ENCODE data around the gene ZNF135.

Gene ZNF135

DNA sequence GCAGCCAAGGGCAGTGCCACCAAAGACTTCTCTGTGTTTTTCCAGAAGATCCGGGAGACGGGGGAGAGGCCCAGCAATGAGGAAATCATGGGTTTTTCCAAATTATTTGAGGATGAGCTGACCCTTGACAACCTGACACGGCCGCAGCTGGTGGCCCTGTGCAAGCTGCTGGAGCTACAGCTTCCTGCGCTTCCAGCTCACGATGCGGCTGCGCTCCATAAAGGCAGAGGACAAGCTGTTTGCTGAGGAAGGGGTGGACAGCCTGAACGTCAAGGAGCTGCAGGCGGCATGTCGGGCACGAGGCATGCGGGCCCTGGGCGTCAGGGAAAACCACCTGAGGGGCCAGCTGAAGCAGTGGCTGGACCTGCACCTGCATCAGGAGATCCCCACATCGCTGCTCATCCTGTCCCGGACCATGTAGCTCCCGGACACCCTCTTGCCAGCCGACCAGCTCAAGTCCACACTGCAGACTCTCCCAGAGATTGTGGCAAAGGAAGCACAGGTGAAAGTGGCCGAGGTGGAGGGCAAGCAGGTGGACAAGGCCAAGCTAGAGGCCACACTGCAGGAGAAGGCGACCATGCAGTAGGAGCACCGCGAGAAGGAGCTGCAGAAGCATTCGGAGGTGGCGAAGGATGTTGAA lies 13.6 kb upstream of the ZNF135 start:
- Histone ChIP-seq H3K4me3 (ENCODE audit: insufficient read depth, low read depth, low read length, poor library complexity, severe bottlenecking) (no peak overlapping the region), H3K36me3 (ENCODE audit: control insufficient read depth, insufficient read depth, low read length) (no peaks in the 10 kb centered on the region), H3K4me1 (ENCODE audit: control insufficient read depth, insufficient read depth, low read length, poor library complexity, severe bottlenecking) (no peaks in the 10 kb centered on the region), H3K27me3 (replicated peaks; ENCODE audit: control insufficient read depth, insufficient read depth, low read length, poor library complexity, severe bottlenecking) (no peaks in the 10 kb centered on the region), H3K9me3 (ENCODE audit: control insufficient read depth, low read length) (peaks cover 9% of the 10 kb centered on the region), H3K27ac (ENCODE audit: insufficient read depth, low read length, poor library complexity, severe bottlenecking) (no peak overlapping the region)
- no peak for DNase-seq

DNA sequence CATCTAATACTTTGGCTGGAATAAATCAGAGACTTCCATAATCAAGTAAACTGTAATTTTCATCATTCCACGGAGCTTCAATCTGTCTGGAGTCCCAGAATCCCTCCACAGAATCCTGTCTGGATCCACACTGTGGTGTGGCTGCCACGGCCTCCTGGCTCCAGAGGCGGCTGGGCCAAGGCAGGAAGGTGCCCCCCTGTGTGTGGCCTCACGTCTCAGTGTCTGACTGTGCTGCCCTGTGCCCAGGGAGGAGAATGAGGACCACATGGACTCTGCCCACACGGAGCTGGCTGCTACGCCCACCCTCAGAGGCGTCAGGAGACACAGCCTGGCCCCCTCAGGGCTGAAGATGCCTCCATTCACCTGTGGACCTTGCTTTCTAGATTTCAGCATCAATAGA lies 12.2 kb upstream of the ZNF135 start:
- Histone ChIP-seq H3K4me3 (ENCODE audit: insufficient read depth, low read depth, low read length, poor library complexity, severe bottlenecking) (no peak overlapping the region), H3K9me3 (ENCODE audit: control insufficient read depth, low read length) (peaks cover 5% of the 10 kb centered on the region), H3K36me3 (ENCODE audit: control insufficient read depth, insufficient read depth, low read length) (no peaks in the 10 kb centered on the region), H3K27me3 (replicated peaks; ENCODE audit: control insufficient read depth, insufficient read depth, low read length, poor library complexity, severe bottlenecking) (no peaks in the 10 kb centered on the region), H3K27ac (ENCODE audit: insufficient read depth, low read length, poor library complexity, severe bottlenecking) (no peak overlapping the region), H3K4me1 (ENCODE audit: control insufficient read depth, insufficient read depth, low read length, poor library complexity, severe bottlenecking) (no peaks in the 10 kb centered on the region)
- no peak for DNase-seq

DNA sequence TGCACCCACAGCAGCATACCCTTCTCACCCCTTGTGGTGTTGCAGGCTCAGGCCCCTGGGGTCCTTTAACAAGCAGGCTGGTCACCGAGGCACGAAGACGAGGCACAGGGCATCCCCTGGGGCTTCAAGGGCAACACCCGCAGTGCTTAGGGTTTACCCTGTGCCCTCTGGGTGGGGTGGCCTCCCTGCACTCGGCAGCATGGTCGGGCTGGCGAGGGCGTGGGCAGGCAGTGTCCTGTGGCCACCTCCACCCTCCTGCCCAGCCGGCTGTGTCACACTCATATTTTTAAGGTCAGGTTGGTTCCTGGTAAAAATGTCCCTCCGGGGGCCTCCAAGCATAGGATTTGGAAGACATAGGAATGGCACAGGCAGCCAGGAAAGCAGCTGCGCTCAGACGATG lies 11.4 kb upstream of the ZNF135 start:
- DNase-seq: no peak
- Histone ChIP-seq H3K9me3 (ENCODE audit: control insufficient read depth, low read length) (peaks cover 5% of the 10 kb centered on the region), H3K36me3 (ENCODE audit: control insufficient read depth, insufficient read depth, low read length) (no peaks in the 10 kb centered on the region)

DNA sequence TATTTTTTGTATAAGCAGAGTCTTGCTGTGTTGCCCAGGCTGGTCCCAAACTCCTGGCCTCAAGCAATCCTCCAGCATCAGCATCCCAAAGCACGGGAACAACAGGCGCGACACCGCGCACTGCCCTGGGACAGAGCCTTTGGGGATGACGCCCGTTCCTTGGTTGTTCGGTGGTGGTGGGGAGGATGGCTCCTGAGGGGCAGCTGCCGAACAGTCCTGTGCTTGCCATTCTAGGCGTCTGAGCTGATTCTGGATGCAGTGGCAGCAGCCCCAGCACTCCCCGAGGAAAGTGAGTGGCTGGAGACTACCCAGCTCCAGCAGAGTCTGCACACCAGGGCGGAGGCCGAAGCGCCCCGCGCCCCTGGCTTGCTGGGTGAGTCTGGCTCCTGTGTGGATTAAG lies 6.8 kb upstream of the ZNF135 start:
- H3K9me3 ChIP-seq (ENCODE audit: control insufficient read depth, low read length): peaks cover 14% of the 10 kb centered on the region
- no peak overlapping the region for H3K27ac ChIP-seq (ENCODE audit: insufficient read depth, low read length, poor library complexity, severe bottlenecking)
- no peak for DNase-seq
- H3K4me1 ChIP-seq (ENCODE audit: control insufficient read depth, insufficient read depth, low read length, poor library complexity, severe bottlenecking): no peaks in the 10 kb centered on the region
- no peaks in the 10 kb centered on the region for H3K27me3 ChIP-seq (replicated peaks; ENCODE audit: control insufficient read depth, insufficient read depth, low read length, poor library complexity, severe bottlenecking)
- no peak overlapping the region for H3K4me3 ChIP-seq (ENCODE audit: insufficient read depth, low read depth, low read length, poor library complexity, severe bottlenecking)
- no peaks in the 10 kb centered on the region for H3K36me3 ChIP-seq (ENCODE audit: control insufficient read depth, insufficient read depth, low read length)

More for the DNA sequence above, 11.4 kb upstream of the ZNF135 start:
- Histone ChIP-seq H3K4me1 (ENCODE audit: control insufficient read depth, insufficient read depth, low read length, poor library complexity, severe bottlenecking) (no peaks in the 10 kb centered on the region), H3K27ac (ENCODE audit: insufficient read depth, low read length, poor library complexity, severe bottlenecking) (no peak overlapping the region), H3K4me3 (ENCODE audit: insufficient read depth, low read depth, low read length, poor library complexity, severe bottlenecking) (no peak overlapping the region), H3K27me3 (replicated peaks; ENCODE audit: control insufficient read depth, insufficient read depth, low read length, poor library complexity, severe bottlenecking) (no peaks in the 10 kb centered on the region)

DNA sequence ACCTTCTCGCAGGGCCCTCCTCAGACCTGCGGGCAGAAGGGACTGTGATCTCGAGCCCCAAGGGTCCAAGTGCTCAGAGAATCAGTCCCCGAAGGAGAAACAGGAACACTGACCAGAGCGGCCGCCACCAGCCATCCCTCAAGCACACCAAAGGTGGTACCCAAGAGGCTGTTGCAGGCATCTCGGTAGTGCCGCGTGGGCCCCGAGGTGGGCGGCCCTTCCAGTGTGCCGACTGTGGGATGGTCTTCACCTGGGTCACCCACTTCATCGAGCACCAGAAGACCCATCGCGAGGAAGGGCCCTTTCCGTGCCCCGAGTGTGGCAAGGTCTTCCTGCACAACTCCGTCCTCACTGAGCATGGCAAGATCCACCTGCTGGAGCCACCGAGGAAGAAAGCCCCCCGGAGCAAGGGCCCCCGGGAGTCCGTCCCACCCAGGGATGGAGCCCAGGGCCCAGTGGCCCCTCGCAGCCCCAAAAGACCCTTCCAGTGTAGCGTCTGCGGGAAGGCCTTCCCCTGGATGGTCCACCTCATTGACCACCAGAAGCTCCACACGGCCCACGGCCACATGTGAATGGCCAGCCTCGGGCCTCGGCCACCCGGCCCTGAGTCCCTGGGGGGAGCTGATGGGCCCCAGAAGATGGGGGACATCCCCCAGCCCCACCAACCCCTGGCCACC lies 5.5 kb upstream of the ZNF135 start:
- H3K4me3 ChIP-seq (ENCODE audit: insufficient read depth, low read depth, low read length, poor library complexity, severe bottlenecking): no peak overlapping the region
- H3K36me3 ChIP-seq (ENCODE audit: control insufficient read depth, insufficient read depth, low read length): no peaks in the 10 kb centered on the region
- H3K27ac ChIP-seq (ENCODE audit: insufficient read depth, low read length, poor library complexity, severe bottlenecking): no peak overlapping the region
- peaks cover 14% of the 10 kb centered on the region for H3K9me3 ChIP-seq (ENCODE audit: control insufficient read depth, low read length)
- no peaks in the 10 kb centered on the region for H3K4me1 ChIP-seq (ENCODE audit: control insufficient read depth, insufficient read depth, low read length, poor library complexity, severe bottlenecking)
- DNase-seq: no peak
- H3K27me3 ChIP-seq (replicated peaks; ENCODE audit: control insufficient read depth, insufficient read depth, low read length, poor library complexity, severe bottlenecking): no peaks in the 10 kb centered on the region

DNA sequence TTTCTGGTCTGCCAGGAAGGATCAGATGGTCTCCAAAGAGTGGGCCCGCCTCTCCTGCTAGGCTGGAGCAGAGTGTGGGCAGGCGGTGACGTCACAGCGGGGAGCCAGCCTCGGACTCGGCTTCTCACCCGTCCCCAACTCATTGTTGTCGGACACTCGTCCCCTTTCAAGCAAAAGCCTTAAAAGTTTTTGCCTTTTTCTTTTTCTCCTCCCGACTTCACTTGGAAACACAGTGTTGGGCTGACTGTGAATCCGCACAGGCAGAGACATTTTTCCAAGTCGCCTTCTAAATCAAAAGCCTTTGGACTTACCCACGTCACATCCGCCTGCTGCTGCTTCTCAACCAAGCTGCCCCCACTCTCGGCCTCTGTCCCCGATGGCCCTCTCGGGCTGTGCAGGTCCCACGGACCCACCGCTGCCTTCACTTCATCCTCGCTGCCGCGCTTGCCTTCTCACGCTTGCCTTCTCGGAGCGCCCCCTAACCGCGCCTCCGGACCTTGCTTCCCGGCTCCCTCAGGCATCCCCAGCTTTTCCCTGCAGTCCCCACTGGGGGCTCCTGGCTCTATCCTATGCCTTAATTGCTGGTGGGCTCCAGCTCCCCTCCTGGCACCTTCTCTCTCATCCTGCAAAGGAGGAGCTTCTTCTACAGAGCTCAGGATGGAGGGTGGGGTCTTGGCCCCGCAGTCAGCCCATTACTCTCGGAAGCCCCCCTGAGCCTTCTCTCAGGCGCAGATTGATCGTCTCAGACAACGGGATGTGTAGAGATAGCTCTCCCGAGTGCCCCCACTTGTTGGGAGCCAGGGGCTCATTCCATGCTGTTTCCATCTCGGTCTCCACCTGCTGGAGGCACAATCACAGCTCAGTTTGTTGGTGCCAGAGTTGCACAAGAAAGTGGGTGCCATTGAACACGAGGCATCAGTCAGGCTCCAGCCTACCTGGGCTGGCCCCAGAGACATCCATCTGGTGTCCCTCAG lies 3.9 kb upstream of the ZNF135 start:
- DNase-seq: no peak
- no peak overlapping the region for H3K4me3 ChIP-seq (ENCODE audit: insufficient read depth, low read depth, low read length, poor library complexity, severe bottlenecking)

DNA sequence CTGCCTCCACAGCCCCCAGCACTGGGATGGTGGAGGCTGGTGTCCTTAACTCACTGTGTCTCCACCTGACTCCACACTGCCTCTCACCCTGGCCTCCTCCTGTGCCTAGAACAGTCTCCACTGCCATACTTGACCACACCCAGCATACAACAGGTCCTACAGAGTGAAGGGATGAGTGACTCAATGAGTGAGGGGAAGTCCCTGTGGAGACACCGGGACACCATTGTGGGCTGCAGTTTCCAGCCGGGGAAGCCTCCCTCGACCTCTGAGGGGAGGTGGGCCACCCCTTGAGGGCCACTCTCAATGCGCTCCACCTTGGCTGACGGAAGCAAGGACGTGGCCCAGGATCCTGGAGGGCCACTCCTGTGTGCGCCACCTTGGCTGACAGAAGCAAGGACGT lies 2.8 kb upstream of the ZNF135 start:
- no peak overlapping the region for H3K4me3 ChIP-seq (ENCODE audit: insufficient read depth, low read depth, low read length, poor library complexity, severe bottlenecking)
- H3K9me3 ChIP-seq (ENCODE audit: control insufficient read depth, low read length): peaks cover 12% of the 10 kb centered on the region
- no peak for DNase-seq
- H3K4me1 ChIP-seq (ENCODE audit: control insufficient read depth, insufficient read depth, low read length, poor library complexity, severe bottlenecking): no peaks in the 10 kb centered on the region
- H3K27ac ChIP-seq (ENCODE audit: insufficient read depth, low read length, poor library complexity, severe bottlenecking): no peak overlapping the region
- H3K36me3 ChIP-seq (ENCODE audit: control insufficient read depth, insufficient read depth, low read length): no peaks in the 10 kb centered on the region
- H3K27me3 ChIP-seq (replicated peaks; ENCODE audit: control insufficient read depth, insufficient read depth, low read length, poor library complexity, severe bottlenecking): no peaks in the 10 kb centered on the region

More for the DNA sequence above, 3.9 kb upstream of the ZNF135 start:
- Histone ChIP-seq H3K27me3 (replicated peaks; ENCODE audit: control insufficient read depth, insufficient read depth, low read length, poor library complexity, severe bottlenecking) (no peaks in the 10 kb centered on the region), H3K9me3 (ENCODE audit: control insufficient read depth, low read length) (peaks cover 8% of the 10 kb centered on the region), H3K4me1 (ENCODE audit: control insufficient read depth, insufficient read depth, low read length, poor library complexity, severe bottlenecking) (no peaks in the 10 kb centered on the region), H3K36me3 (ENCODE audit: control insufficient read depth, insufficient read depth, low read length) (no peaks in the 10 kb centered on the region), H3K27ac (ENCODE audit: insufficient read depth, low read length, poor library complexity, severe bottlenecking) (no peak overlapping the region)

DNA sequence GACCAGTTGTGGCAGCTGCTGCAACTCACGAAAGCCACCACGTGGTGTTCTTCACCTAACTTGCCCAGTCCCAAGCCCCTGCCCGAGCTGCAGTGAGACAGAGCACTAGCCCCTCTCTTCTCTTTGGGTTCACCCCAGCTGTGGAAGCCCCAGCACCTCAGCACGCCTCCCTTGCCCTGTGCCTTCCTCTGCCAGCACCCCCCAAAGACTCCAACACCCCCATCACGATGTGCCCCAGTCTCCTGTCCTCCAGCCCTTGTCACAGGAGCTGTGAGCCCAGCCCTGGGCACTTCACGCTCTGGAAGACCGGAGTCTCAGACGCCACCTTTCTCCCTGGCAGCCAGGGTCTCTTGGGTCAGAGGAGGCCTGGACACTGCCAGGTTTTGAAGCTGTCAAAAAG lies 2.2 kb upstream of the ZNF135 start:
- no peak for DNase-seq
- Histone ChIP-seq H3K27ac (ENCODE audit: insufficient read depth, low read length, poor library complexity, severe bottlenecking) (no peak overlapping the region), H3K27me3 (replicated peaks; ENCODE audit: control insufficient read depth, insufficient read depth, low read length, poor library complexity, severe bottlenecking) (no peaks in the 10 kb centered on the region), H3K36me3 (ENCODE audit: control insufficient read depth, insufficient read depth, low read length) (no peaks in the 10 kb centered on the region), H3K9me3 (ENCODE audit: control insufficient read depth, low read length) (peaks cover 12% of the 10 kb centered on the region), H3K4me3 (ENCODE audit: insufficient read depth, low read depth, low read length, poor library complexity, severe bottlenecking) (no peak overlapping the region), H3K4me1 (ENCODE audit: control insufficient read depth, insufficient read depth, low read length, poor library complexity, severe bottlenecking) (no peaks in the 10 kb centered on the region)

DNA sequence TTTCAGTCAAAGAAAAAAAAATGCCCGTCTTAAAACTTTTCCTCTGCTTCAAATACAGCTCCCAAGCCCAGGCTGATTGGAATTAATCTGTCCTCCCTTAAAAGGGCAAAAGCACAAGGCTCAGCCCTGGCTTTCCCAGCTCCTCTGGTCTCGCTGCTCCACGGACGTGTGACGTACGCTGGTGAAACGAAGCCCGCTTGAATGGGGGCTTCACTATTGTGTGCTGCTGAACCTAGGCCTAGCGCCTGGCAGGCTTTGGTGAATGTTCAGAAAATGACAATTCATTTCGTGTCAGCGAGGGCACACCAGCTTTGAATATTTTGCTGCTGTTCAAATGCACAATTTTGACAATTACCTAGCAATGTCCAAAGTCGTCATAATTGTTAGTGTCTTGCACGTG lies 615 bp upstream of the ZNF135 start:
- Histone ChIP-seq H3K9me3 (ENCODE audit: control insufficient read depth, low read length) (peaks cover 12% of the 10 kb centered on the region), H3K4me3 (ENCODE audit: insufficient read depth, low read depth, low read length, poor library complexity, severe bottlenecking) (peak overlapping the region; percentile 44), H3K27me3 (replicated peaks; ENCODE audit: control insufficient read depth, insufficient read depth, low read length, poor library complexity, severe bottlenecking) (no peaks in the 10 kb centered on the region), H3K4me1 (ENCODE audit: control insufficient read depth, insufficient read depth, low read length, poor library complexity, severe bottlenecking) (no peaks in the 10 kb centered on the region), H3K36me3 (ENCODE audit: control insufficient read depth, insufficient read depth, low read length) (no peaks in the 10 kb centered on the region), H3K27ac (ENCODE audit: insufficient read depth, low read length, poor library complexity, severe bottlenecking) (no peak overlapping the region)
- no peak for DNase-seq

DNA sequence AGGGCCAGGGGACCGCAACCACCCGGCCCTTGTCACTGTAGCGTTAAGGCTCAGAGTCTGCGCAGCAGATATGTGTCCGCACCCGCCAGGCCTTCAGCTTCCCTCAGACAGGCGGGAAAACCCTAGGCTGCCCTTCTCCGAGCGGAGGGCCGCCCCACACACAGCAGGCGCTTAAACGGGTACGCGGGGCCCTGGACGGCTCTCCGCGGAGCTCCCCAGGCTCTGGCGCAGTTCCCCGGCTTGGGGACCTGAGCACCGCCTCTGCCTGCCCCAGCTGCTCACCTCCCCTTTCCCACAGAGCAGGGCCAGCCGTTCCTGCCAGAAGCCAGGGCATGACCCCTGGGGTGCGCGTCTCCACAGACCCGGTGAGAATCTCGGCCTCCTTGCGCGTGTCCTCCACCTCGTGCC lies 593 bp downstream of the ZNF135 start:
- no peaks in the 10 kb centered on the region for H3K4me1 ChIP-seq (ENCODE audit: control insufficient read depth, insufficient read depth, low read length, poor library complexity, severe bottlenecking)
- H3K9me3 ChIP-seq (ENCODE audit: control insufficient read depth, low read length): peaks cover 9% of the 10 kb centered on the region
- no peaks in the 10 kb centered on the region for H3K36me3 ChIP-seq (ENCODE audit: control insufficient read depth, insufficient read depth, low read length)
- H3K27ac ChIP-seq (ENCODE audit: insufficient read depth, low read length, poor library complexity, severe bottlenecking): peak overlapping the region; percentile 18
- H3K27me3 ChIP-seq (replicated peaks; ENCODE audit: control insufficient read depth, insufficient read depth, low read length, poor library complexity, severe bottlenecking): no peaks in the 10 kb centered on the region
- no peak for DNase-seq
- H3K4me3 ChIP-seq (ENCODE audit: insufficient read depth, low read depth, low read length, poor library complexity, severe bottlenecking): peak overlapping the region; percentile 44

Data from effector memory CD4-positive, alpha-beta T cell (primary cell).